ENCODE measurements around the gene ALX1. TPM values are rescaled to one million over a fixed set of nuclear protein-coding genes. Genes with fewer than 3 reads are reported as not detected.

The ALX1 gene
- total RNA-seq, 1 experiment from 2014 or later = not detected

DNA sequence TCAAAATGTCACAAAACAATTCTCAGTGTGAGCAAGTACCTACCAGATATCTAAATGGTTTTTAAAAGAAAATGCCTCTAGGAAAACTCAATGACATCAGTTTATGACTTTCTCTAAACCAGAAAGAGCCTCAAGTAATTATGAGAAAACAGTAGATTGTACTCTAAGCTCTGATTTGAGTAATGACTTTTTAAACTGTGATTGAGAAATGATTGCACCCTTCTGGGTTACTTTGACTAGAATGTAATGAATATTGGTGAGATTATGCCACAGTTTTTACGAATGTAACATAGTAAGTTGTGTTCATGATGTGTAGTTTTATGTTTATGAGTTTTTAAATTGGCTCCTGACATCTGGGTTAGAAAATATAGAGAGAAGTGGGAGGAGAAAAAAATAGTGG, 68.8 kb downstream of the ALX1 start:
- ChIA-PET CTCF (no interaction called here), POLR2A (ENCODE audit: unreplicated experiment) (no interaction called here)
- no peak for TF ChIP-seq EZH2phosphoT487 (IDR thresholded peaks at IDR 0.05; ENCODE audit: borderline replicate concordance, low read length)
- TF ChIP-seq EZH2 (IDR thresholded peaks at IDR 0.05; ENCODE audit: low read length, unreplicated experiment) = no peak
- TF ChIP-seq, protein P1, sequence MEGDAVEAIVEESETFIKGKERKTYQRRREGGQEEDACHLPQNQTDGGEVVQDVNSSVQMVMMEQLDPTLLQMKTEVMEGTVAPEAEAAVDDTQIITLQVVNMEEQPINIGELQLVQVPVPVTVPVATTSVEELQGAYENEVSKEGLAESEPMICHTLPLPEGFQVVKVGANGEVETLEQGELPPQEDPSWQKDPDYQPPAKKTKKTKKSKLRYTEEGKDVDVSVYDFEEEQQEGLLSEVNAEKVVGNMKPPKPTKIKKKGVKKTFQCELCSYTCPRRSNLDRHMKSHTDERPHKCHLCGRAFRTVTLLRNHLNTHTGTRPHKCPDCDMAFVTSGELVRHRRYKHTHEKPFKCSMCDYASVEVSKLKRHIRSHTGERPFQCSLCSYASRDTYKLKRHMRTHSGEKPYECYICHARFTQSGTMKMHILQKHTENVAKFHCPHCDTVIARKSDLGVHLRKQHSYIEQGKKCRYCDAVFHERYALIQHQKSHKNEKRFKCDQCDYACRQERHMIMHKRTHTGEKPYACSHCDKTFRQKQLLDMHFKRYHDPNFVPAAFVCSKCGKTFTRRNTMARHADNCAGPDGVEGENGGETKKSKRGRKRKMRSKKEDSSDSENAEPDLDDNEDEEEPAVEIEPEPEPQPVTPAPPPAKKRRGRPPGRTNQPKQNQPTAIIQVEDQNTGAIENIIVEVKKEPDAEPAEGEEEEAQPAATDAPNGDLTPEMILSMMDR (conservative IDR thresholded peaks at IDR 0.05; ENCODE audit: low read depth, low read length) = no peak
- no peaks in the 10 kb centered on the region for H3K36me3 ChIP-seq (ENCODE audit: low read depth, low read length)
- no peak for DNase-seq
- 0 out of 2 replicates have a peak, but pooled peaks cover 3% of the 10 kb centered on the region for H3K27me3 ChIP-seq (ENCODE audit: low read length)
- H3F3A ChIP-seq (ENCODE audit: low read length, unreplicated experiment) = no peaks in the 10 kb centered on the region
- H3K4me2 ChIP-seq (ENCODE audit: low read length) = no peak overlapping the region
- H4K20me1 ChIP-seq (ENCODE audit: low read length) = no peaks in the 10 kb centered on the region
- no TSS peak for BruUV-seq (replicated peaks)
- no peak overlapping the region for H2AFZ ChIP-seq (ENCODE audit: low read length)
- H3K9me3 ChIP-seq (ENCODE audit: low read length) = no peaks in the 10 kb centered on the region
- H3K27ac ChIP-seq (ENCODE audit: low read length) = no peak overlapping the region
- intact Hi-C loops (cut with micrococcal nuclease) = no loop called here
- H3K4me3 ChIP-seq (ENCODE audit: low read length) = no peak overlapping the region
- ATAC-seq = no peak
- H3K9ac ChIP-seq (ENCODE audit: low read length) = no peak overlapping the region
- H3K9me2 ChIP-seq (replicated peaks; ENCODE audit: low read length) = no peaks in the 10 kb centered on the region
- no peaks in the 10 kb centered on the region for H3K4me1 ChIP-seq (ENCODE audit: insufficient read depth, low read length)
- H3K79me2 ChIP-seq (ENCODE audit: low read length) = no peaks in the 10 kb centered on the region

DNA sequence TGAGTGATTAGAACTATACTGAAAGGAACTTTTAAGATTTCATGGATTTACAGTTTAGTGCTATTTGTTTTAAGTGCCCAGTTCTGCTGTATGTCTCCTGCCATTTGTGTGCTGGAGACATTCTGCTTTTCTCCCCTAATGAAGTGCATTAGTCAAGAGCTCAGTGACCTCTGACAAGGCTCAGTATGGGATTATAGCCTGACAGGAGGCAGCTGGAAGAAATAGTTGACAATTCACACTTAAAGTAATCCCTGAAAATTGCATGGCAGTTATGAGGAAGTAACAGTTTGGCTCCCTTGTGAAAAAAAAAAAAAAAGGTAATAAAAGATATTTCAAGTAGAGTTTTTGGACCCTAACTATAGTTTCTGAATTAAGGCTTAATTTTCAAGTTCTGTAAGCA, 70.3 kb downstream of the ALX1 start:
- BruUV-seq (replicated peaks) = no TSS peak
- Histone ChIP-seq H3K9me2 (replicated peaks; ENCODE audit: low read length) (no peaks in the 10 kb centered on the region), H4K20me1 (ENCODE audit: low read length) (no peaks in the 10 kb centered on the region), H3K27me3 (ENCODE audit: low read length) (no peaks in the 10 kb centered on the region), H3K9ac (ENCODE audit: low read length) (no peak overlapping the region), H3K4me3 (ENCODE audit: low read length) (no peak overlapping the region), H3F3A (ENCODE audit: low read length, unreplicated experiment) (no peaks in the 10 kb centered on the region), H3K79me2 (ENCODE audit: low read length) (no peaks in the 10 kb centered on the region), H3K27ac (ENCODE audit: low read length) (no peak overlapping the region), H3K4me1 (ENCODE audit: insufficient read depth, low read length) (no peaks in the 10 kb centered on the region), H2AFZ (ENCODE audit: low read length) (no peak overlapping the region), H3K36me3 (ENCODE audit: low read depth, low read length) (no peaks in the 10 kb centered on the region), H3K9me3 (ENCODE audit: low read length) (no peaks in the 10 kb centered on the region), H3K4me2 (ENCODE audit: low read length) (no peak overlapping the region)
- TF ChIP-seq EZH2phosphoT487 (IDR thresholded peaks at IDR 0.05; ENCODE audit: borderline replicate concordance, low read length) (no peak), EZH2 (IDR thresholded peaks at IDR 0.05; ENCODE audit: low read length, unreplicated experiment) (no peak)
- TF ChIP-seq, protein P1 (conservative IDR thresholded peaks at IDR 0.05; ENCODE audit: low read depth, low read length) = no peak
- no peak for ATAC-seq
- ChIA-PET CTCF (no interaction called here), POLR2A (ENCODE audit: unreplicated experiment) (no interaction called here)
- intact Hi-C loops (cut with micrococcal nuclease) = no loop called here
- DNase-seq = no peak

Other genes starting within 250 kb of the ALX1 start
- gene TSPAN19, start 243.9 kb upstream of the ALX1 start, total RNA-seq (2014; rRNA removed) = not detected in 2 replicates
- gene LRRIQ1, start 243.9 kb upstream of the ALX1 start, total RNA-seq (2014; rRNA removed) = 0.17 and 0.40 TPM in 2 replicates